HepG2 (cell line): Measurements from ENCODE around the gene KIR3DL3. TPM values are rescaled to one million over a fixed set of nuclear protein-coding genes. Genes with fewer than 3 reads are reported as not detected.
"Not testable (repeated sequence)": the region's sequence is repeated elsewhere in the genome, so short reads cannot be mapped to it uniquely, and the experiment has no call there.

Source experiments
- ATAC-seq: fragments of 200-7000 bp; cut with Tn5 transposase; 3 replicates; pipeline ENCODE4 v1.9.1; 2020; ENCODE audit warnings: mild to moderate bottlenecking, moderate library complexity
- BruUV-seq: library from RNA; stranded (reverse); fragments of 400-500 nt; replicated peaks from 2 replicates; lab custom pipeline; 2021; lab: Mats Ljungman, UMichigan
- CTCF ChIA-PET: fragments of 300-600 bp; formaldehyde crosslinking; extraction: SDS; loops from one replicate; lab custom pipeline; 2021; ENCODE audit warnings: low total read pairs, inconsistent platforms, low intra/inter-chr PET ratio; lab: Yijun Ruan, JAX
- POLR2A ChIA-PET: fragments of 350-600 bp; sonication (Branson Sonifier 250); formaldehyde crosslinking; loops from one replicate; lab custom pipeline; 2020; ENCODE audit warnings: antibody characterized with exemption, inconsistent platforms; lab: Yijun Ruan, JAX
- DNase-seq: peaks from one replicate; pipeline ENCODE4 v3.0.0-alpha.2; 2015; ENCODE audit warnings: low spot score
- FAIRE-seq: peaks from 3 replicates; lab custom pipeline; 2011; peaks lifted over from hg19 to GRCh38; lab: Jason Lieb, UNC
- H2AFZ ChIP-seq: one replicate; pipeline ENCODE4 v1.6.1; 2011; ENCODE audit warnings: low read length, inconsistent platforms
- H3K27ac ChIP-seq: fragments of 300-600 bp; 3 replicates; pipeline ENCODE4 v1.8.0; 2011; ENCODE audit warnings: mixed run types, mild to moderate bottlenecking, mixed read lengths, low read length, inconsistent platforms; ENCODE audit not compliant: insufficient read depth; ENCODE audit errors: extremely low read length
- H3K27me3 ChIP-seq, 2 experiments: fragments of 200-600 bp in 1 of 2; 2 replicates in 1 of 2; 3 replicates in 1 of 2; pipeline versions ENCODE4 v1.6.0 to v1.8.0; 2011; ENCODE audit warnings: low read length in 2 of 2, mild to moderate bottlenecking in 2 of 2, moderate library complexity in 2 of 2, inconsistent platforms in 1 of 2; ENCODE audit not compliant: insufficient read depth in 2 of 2, control insufficient read depth in 1 of 2
- H3K36me3 ChIP-seq, 2 experiments: fragments of 200-600 bp in 1 of 2; replicated peaks in 1 of 2; 2 replicates in 1 of 2; 3 replicates in 1 of 2; pipeline versions ENCODE4 v1.5.1 to v1.8.0; 2011; ENCODE audit warnings: low read length in 2 of 2, inconsistent platforms in 1 of 2; ENCODE audit not compliant: insufficient read depth in 2 of 2, control insufficient read depth in 1 of 2
- H3K4me1 ChIP-seq: 2 replicates; pipeline ENCODE4 v1.5.1; 2012; ENCODE audit warnings: low read length, inconsistent platforms; ENCODE audit not compliant: insufficient read depth
- H3K4me2 ChIP-seq: 2 replicates; pipeline ENCODE4 v1.6.0; 2011; ENCODE audit warnings: low read depth, low read length, inconsistent platforms
- H3K4me3 ChIP-seq, 3 experiments: fragments of 200-600 bp in 1 of 3; sonication (generic), shearing (Covaris generic) in 1 of 3; replicated peaks in 1 of 3; 2 replicates each; pipeline ENCODE4 v1.5.1; 2011 to 2016; ENCODE audit warnings: low read length in 3 of 3, inconsistent platforms in 2 of 3, low read depth in 2 of 3, mild to moderate bottlenecking in 2 of 3, control low read depth in 1 of 3, mixed read lengths in 1 of 3; ENCODE audit not compliant: insufficient read depth in 1 of 3
- H3K79me2 ChIP-seq: one replicate; pipeline ENCODE4 v1.6.1; 2011; ENCODE audit warnings: low read length, inconsistent platforms; ENCODE audit not compliant: insufficient read depth
- H3K9ac ChIP-seq: 2 replicates; pipeline ENCODE4 v1.6.0; 2011; ENCODE audit warnings: mild to moderate bottlenecking, low read depth, low read length, inconsistent platforms; ENCODE audit not compliant: insufficient read depth
- H3K9me3 ChIP-seq: 2 replicates; pipeline ENCODE4 v1.5.1; 2012; ENCODE audit warnings: mild to moderate bottlenecking, low read length
- H4K20me1 ChIP-seq: 2 replicates; pipeline ENCODE4 v1.6.0; 2011; ENCODE audit warnings: inconsistent platforms, mild to moderate bottlenecking, low read length, moderate library complexity; ENCODE audit not compliant: insufficient read depth
- CHD4 ChIP-seq: fragments of 200-600 bp; sonication (generic); IDR thresholded peaks from 2 replicates; pipeline ENCODE4 v1.7.0; 2017; ENCODE audit warnings: mild to moderate bottlenecking, low read length, borderline replicate concordance
- MED1 ChIP-seq: sonication (generic); formaldehyde crosslinking; IDR thresholded peaks from 2 replicates; pipeline ENCODE4 v1.4.0; 2020; ENCODE audit warnings: missing genetic modification reagents
- MYC ChIP-seq: sonication (generic); formaldehyde crosslinking; IDR thresholded peaks from 2 replicates; pipeline ENCODE4 v1.9.0; 2021; ENCODE audit warnings: missing genetic modification reagents, borderline replicate concordance
- RARG ChIP-seq: sonication (generic); formaldehyde crosslinking; IDR thresholded peaks from 2 replicates; pipeline ENCODE4 v1.4.0; 2020; ENCODE audit warnings: low read depth, mild to moderate bottlenecking, missing genetic modification reagents
- RXRB ChIP-seq: IDR thresholded peaks from 2 replicates; pipeline ENCODE4 v1.6.1; 2016; ENCODE audit warnings: borderline replicate concordance, missing genetic modification reagents, missing compliant biosample characterization
- SETDB1 ChIP-seq: sonication (generic); formaldehyde crosslinking; IDR thresholded peaks from 2 replicates; pipeline ENCODE4 v1.5.1; 2020; ENCODE audit warnings: missing genetic modification reagents, mild to moderate bottlenecking, borderline replicate concordance
- ZNF292 ChIP-seq: sonication (generic); formaldehyde crosslinking; IDR thresholded peaks from 2 replicates; pipeline ENCODE4 v1.8.1; 2022; ENCODE audit warnings: mild to moderate bottlenecking, low read depth, missing genetic modification reagents, borderline replicate concordance
- ZNF510 ChIP-seq: sonication (generic); formaldehyde crosslinking; IDR thresholded peaks from 2 replicates; pipeline ENCODE4 v1.4.0; 2020; ENCODE audit warnings: low read depth, mild to moderate bottlenecking, missing genetic modification reagents
- ZNF552 ChIP-seq: sonication (generic); formaldehyde crosslinking; IDR thresholded peaks from 2 replicates; pipeline ENCODE4 v1.9.0; 2022; ENCODE audit warnings: missing genetic modification reagents, mild to moderate bottlenecking, borderline replicate concordance
- ZNF792 ChIP-seq: IDR thresholded peaks from 2 replicates; pipeline ENCODE4 v1.6.1; 2016
- WGBS: methylation state at CpG from one replicate; pipeline ENCODE4 v1.1.6; 2017; ENCODE audit warnings: low lambda C conversion rate; 5-methylcytosine and 5-hydroxymethylcytosine counted together
- in situ Hi-C: cut with HindIII; loops from 2 replicates; pipeline ENCODE4 v1.10.0; 2017; ENCODE audit warnings: low pct_unique_long_range_greater_than_20kb; ENCODE audit not compliant: extremely low pct_ligation_motif_present
- intact Hi-C: fragments of 100-400 bp; cut with micrococcal nuclease; formaldehyde crosslinking; loops from one replicate; pipeline ENCODE4 v1.10.0; 2022; ENCODE audit not compliant: unreplicated experiment
- polyA plus RNA-seq, 8 experiments: library from polyadenylated mRNA; depleted of rRNA in 3 of 8; stranded (reverse) in 7 of 8; unstranded in 1 of 8; fragments of >200 nt; fragmentation: Illumina TruSeq in 4 of 8; extraction: Trizol in 4 of 8; gene quantifications; 2 replicates each; pipeline versions ENCODE4 v1.2.1 to v1.2.3, GENCODE V29; 2011 to 2016; ENCODE audit warnings: low read depth in 4 of 8, missing spikeins in 1 of 8, mixed read lengths in 1 of 8; ENCODE audit not compliant: insufficient read depth in 1 of 8
- total RNA-seq, 5 experiments: library from RNA; depleted of rRNA; stranded (reverse); fragments of >200 nt; fragmentation: Illumina TruSeq; extraction: Trizol; gene quantifications; 2 replicates each; pipeline ENCODE4 v1.2.3, GENCODE V29; 2016; ENCODE audit warnings: low read depth in 1 of 5

KIR3DL3 gene
- total and polyA plus RNA-seq, 2 of the 13 experiments (the other 11 are each of a cell fraction or from before 2014, with no cell fraction given): not detected

- DNase-seq, H3K27me3 ChIP-seq, H3K4me2 ChIP-seq, H3K27ac ChIP-seq, BruUV-seq, ATAC-seq, POLR2A ChIA-PET, intact Hi-C loops, H3K4me3 ChIP-seq, in situ Hi-C loops, H3K4me1 ChIP-seq, H4K20me1 ChIP-seq, FAIRE-seq, H3K9me3 ChIP-seq, H3K36me3 ChIP-seq, H3K9ac ChIP-seq, CTCF ChIA-PET, H2AFZ ChIP-seq, H3K79me2 ChIP-seq: not testable (repeated sequence)
- WGBS: 26% methylated on average over 12 of the region's 12 CpGs
Observed at GRCh38 chr19:54681596-54681995, 42.6 kb upstream of the KIR3DL3 start.

- FAIRE-seq (no peak), DNase-seq (no peak), ATAC-seq (no peak)
- Histone ChIP-seq H3K36me3 (no peaks in the 10 kb centered on the region), H3K9ac (no peak overlapping the region), H3K9me3 (no peaks in the 10 kb centered on the region), H3K27ac (no peak overlapping the region), H3K79me2 (no peaks in the 10 kb centered on the region), H3K4me3 (no peak overlapping the region), H3K4me2 (no peak overlapping the region), H4K20me1 (no peaks in the 10 kb centered on the region), H3K4me1 (no peaks in the 10 kb centered on the region), H2AFZ (no peak overlapping the region), H3K27me3 (no peaks in the 10 kb centered on the region; a peak in 1 of 5 replicates)
- ChIA-PET POLR2A (no interaction called here), CTCF (no interaction called here)
- 11% methylated on average over 7 of the region's 7 CpGs for whole genome bisulfite sequencing
- intact Hi-C loops (no loop called here), in situ Hi-C loops (no loop called here)
- TF ChIP-seq RARG (CRISPR knock-in tag) (no peak), ZNF510 (CRISPR knock-in tag) (no peak), ZNF552 (CRISPR knock-in tag) (no peak), MYC (CRISPR knock-in tag) (no peak), RXRB (CRISPR knock-in tag) (no peak), SETDB1 (no peak), ZNF292 (CRISPR knock-in tag) (no peak), MED1 (CRISPR knock-in tag) (no peak), CHD4 (no peak), ZNF792 (no peak)
- BruUV-seq: no TSS peak
Observed at GRCh38 chr19:54682306-54682856, 41.9 kb upstream of the KIR3DL3 start.
